GM19324 (cell line): ENCODE measurements around the gene APPBP2.
"Not testable (repeated sequence)": the region's sequence is repeated elsewhere in the genome, so short reads cannot be mapped to it uniquely, and the experiment has no call there.

Source experiments
- ATAC-seq: cut with Tn5 transposase; IDR thresholded peaks from one replicate; pipeline ENCODE4 v1.9.1; 2021; ENCODE audit warnings: mild to moderate bottlenecking, moderate library complexity; ENCODE audit not compliant: unreplicated experiment, low FRiP score

APPBP2 gene

GRCh38 chr17:60525685-60526514 is at the start of gene APPBP2:
Gene APPBP2 (minus strand): TSS chr17:60526242. CDS start chr17:60525931, 311 bp downstream.
- ATAC-seq: peak; percentile 88

GRCh38 chr17:60573236-60574051 is 47.4 kb upstream of the APPBP2 start:
- no peak for ATAC-seq

- ATAC-seq: no peak
These were observed 39.2 kb upstream of the APPBP2 start for GRCh38 chr17:60565233-60565632.

- no peak for ATAC-seq
These were observed 37.7 kb upstream of the APPBP2 start for GRCh38 chr17:60563743-60564142.

GRCh38 chr17:60562421-60562820 is 36.4 kb upstream of the APPBP2 start:
- ATAC-seq: no peak

GRCh38 chr17:60560860-60561257 is 34.8 kb upstream of the APPBP2 start:
- no peak for ATAC-seq

- ATAC-seq: no peak
These were observed 34.2 kb upstream of the APPBP2 start for GRCh38 chr17:60559995-60560859.

GRCh38 chr17:60559659-60559994 is 33.6 kb upstream of the APPBP2 start:
- ATAC-seq: no peak

- ATAC-seq: no peak
These were observed 31.8 kb upstream of the APPBP2 start for GRCh38 chr17:60557805-60558204.

- no peak for ATAC-seq
These were observed 29.7 kb upstream of the APPBP2 start for GRCh38 chr17:60555786-60556185.

- no peak for ATAC-seq
These were observed 28.3 kb upstream of the APPBP2 start for GRCh38 chr17:60554377-60554788.

- ATAC-seq: not testable (repeated sequence)
These were observed 26.2 kb upstream of the APPBP2 start for GRCh38 chr17:60552255-60552654.

- ATAC-seq: no peak
These were observed 22.9 kb upstream of the APPBP2 start for GRCh38 chr17:60548990-60549389.

- no peak for ATAC-seq
These were observed 19.6 kb upstream of the APPBP2 start for GRCh38 chr17:60545465-60546191.

GRCh38 chr17:60542071-60542470 is 16.0 kb upstream of the APPBP2 start:
- no peak for ATAC-seq

- no peak for ATAC-seq
These were observed 14.4 kb upstream of the APPBP2 start for GRCh38 chr17:60540460-60540859.

- no peak for ATAC-seq
These were observed 13.8 kb upstream of the APPBP2 start for GRCh38 chr17:60539807-60540206.

GRCh38 chr17:60538726-60539125 is 12.7 kb upstream of the APPBP2 start:
- ATAC-seq: no peak

- no peak for ATAC-seq
These were observed 9.6 kb upstream of the APPBP2 start for GRCh38 chr17:60535382-60536279.
